B cell (primary cell): ENCODE data around the gene ESR1. TPM values are rescaled to one million over a fixed set of nuclear protein-coding genes. Genes with fewer than 3 reads are reported as not detected.

ENCODE experiments used
- ATAC-seq: fragments of 200-7000 bp; cut with Tn5 transposase; one replicate; pipeline ENCODE4 v1.10.0; 2021; ENCODE audit warnings: low read depth, mild to moderate bottlenecking, moderate number of reproducible peaks, moderate library complexity
- CTCF ChIA-PET: fragments of 350-600 bp; sonication (Branson Sonifier 250); formaldehyde crosslinking; loops from one replicate; lab custom pipeline; 2021; ENCODE audit warnings: antibody characterized with exemption, inconsistent platforms; lab: Charles Lee
- POLR2A ChIA-PET: fragments of 350-600 bp; sonication (Branson Sonifier 250); formaldehyde crosslinking; loops from one replicate; lab custom pipeline; 2021; ENCODE audit warnings: antibody characterized with exemption; lab: Charles Lee
- DNase-seq: peaks from one replicate; pipeline ENCODE4 v3.0.0; 2013
- H2AFZ ChIP-seq: 2 replicates; pipeline ENCODE4 v1.6.1; 2012; ENCODE audit warnings: mild to moderate bottlenecking, low read depth, low read length; ENCODE audit not compliant: insufficient read depth, poor library complexity, severe bottlenecking
- H3K27ac ChIP-seq, 2 donors: 1 replicate in 1 of 2; 2 replicates in 1 of 2; pipeline ENCODE4 v1.5.1; 2012 to 2013; ENCODE audit warnings: low read length in 2 of 2, mild to moderate bottlenecking in 2 of 2, moderate library complexity in 1 of 2
- H3K27me3 ChIP-seq, 4 experiments: fragments of 200-600 bp in 1 of 4; sonication (generic) in 1 of 4; replicated peaks in 1 of 4; 1 replicate in 2 of 4; 2 replicates in 2 of 4; pipeline versions ENCODE4 v1.6.1 to v1.7.0; 2013 to 2016; ENCODE audit warnings: low read length in 3 of 4, mild to moderate bottlenecking in 2 of 4, mixed read lengths in 1 of 4, moderate library complexity in 1 of 4; ENCODE audit not compliant: insufficient read depth in 4 of 4, control insufficient read depth in 3 of 4; ENCODE audit errors: control extremely low read depth in 1 of 4
- H3K36me3 ChIP-seq, 2 experiments: replicated peaks in 1 of 2; 1 replicate in 1 of 2; 2 replicates in 1 of 2; pipeline versions ENCODE4 v1.6.1 to v1.7.1; 2013; ENCODE audit warnings: low read length in 1 of 2; ENCODE audit not compliant: insufficient read depth in 2 of 2, control insufficient read depth in 1 of 2; ENCODE audit errors: control extremely low read depth in 1 of 2, extremely low read depth in 1 of 2
- H3K4me1 ChIP-seq, 2 donors: fragments of 200-600 bp in 1 of 2; sonication (generic) in 1 of 2; 1 replicate in 1 of 2; 2 replicates in 1 of 2; pipeline versions ENCODE4 v1.5.1 to v1.6.1; 2013 to 2017; ENCODE audit warnings: low read length in 2 of 2; ENCODE audit not compliant: control insufficient read depth in 2 of 2, insufficient read depth in 2 of 2
- H3K4me2 ChIP-seq: replicated peaks from 2 replicates; pipeline ENCODE3; 2012; ENCODE audit warnings: mild to moderate bottlenecking, low read depth, low read length; ENCODE audit not compliant: poor library complexity, severe bottlenecking
- H3K4me3 ChIP-seq, 5 experiments: fragments of 200-600 bp in 1 of 5; sonication (generic) in 1 of 5; 1 replicate in 3 of 5; 2 replicates in 2 of 5; pipeline versions ENCODE4 v1.5.1 to v1.7.0; 2011 to 2016; ENCODE audit warnings: low read length in 4 of 5, mild to moderate bottlenecking in 4 of 5, low read depth in 2 of 5, control low read depth in 1 of 5, moderate library complexity in 1 of 5; ENCODE audit not compliant: insufficient read depth in 1 of 5; ENCODE audit errors: control extremely low read depth in 1 of 5, extremely low read depth in 1 of 5
- H3K79me2 ChIP-seq: fragments of 200-600 bp; sonication (generic); one replicate; pipeline ENCODE4 v1.6.0; 2016; ENCODE audit warnings: low read length; ENCODE audit not compliant: control insufficient read depth, insufficient read depth
- H3K9ac ChIP-seq: fragments of 200-600 bp; sonication (generic); 2 replicates; pipeline ENCODE4 v1.6.1; 2017; ENCODE audit warnings: mild to moderate bottlenecking, low read length, moderate library complexity
- H3K9me3 ChIP-seq, 3 donors: one replicate each; pipeline versions ENCODE4 v1.6.1 to v1.7.1; 2013; ENCODE audit warnings: low read length in 2 of 3; ENCODE audit not compliant: control insufficient read depth in 2 of 3, insufficient read depth in 1 of 3; ENCODE audit errors: control extremely low read depth in 1 of 3
- H4K20me1 ChIP-seq: 2 replicates; pipeline ENCODE4 v1.6.0; 2012; ENCODE audit warnings: mild to moderate bottlenecking, low read length; ENCODE audit not compliant: insufficient read depth, control insufficient read depth, poor library complexity, severe bottlenecking
- H3K27ac Mint-ChIP-seq: one replicate; pipeline ENCODE4 v1.8.0; 2021; ENCODE audit warnings: mixed read lengths
- H3K27me3 Mint-ChIP-seq: one replicate; pipeline ENCODE4 v1.8.0; 2021; ENCODE audit warnings: mixed read lengths
- H3K4me1 Mint-ChIP-seq: one replicate; pipeline ENCODE4 v1.8.0; 2021; ENCODE audit warnings: mixed read lengths
- H3K4me3 Mint-ChIP-seq: one replicate; pipeline ENCODE4 v1.8.0; 2021; ENCODE audit warnings: mixed read lengths
- H3K9me3 Mint-ChIP-seq: one replicate; pipeline ENCODE4 v1.8.0; 2022; ENCODE audit warnings: mixed read lengths; ENCODE audit not compliant: insufficient read depth
- EZH2 ChIP-seq: IDR thresholded peaks from 2 replicates; pipeline ENCODE4 v1.6.1; 2012; ENCODE audit warnings: borderline replicate concordance, low read depth, mild to moderate bottlenecking, moderate library complexity, low read length; ENCODE audit not compliant: insufficient read depth, poor library complexity, severe bottlenecking
- WGBS: methylation state at CpG from one replicate; pipeline ENCODE4 v1.1.5; 2013; ENCODE audit warnings: missing lambda C conversion rate; ENCODE audit not compliant: insufficient coverage; 5-methylcytosine and 5-hydroxymethylcytosine counted together
- intact Hi-C: fragments of 100-400 bp; cut with micrococcal nuclease; formaldehyde crosslinking; loops from one replicate; pipeline ENCODE4 v1.10.0; 2022
- polyA plus RNA-seq: library from polyadenylated mRNA; depleted of rRNA; stranded (reverse); fragments of >200 nt; gene quantifications from 2 replicates; pipeline ENCODE4 v1.2.3, GENCODE V29; 2012
- total RNA-seq, 2 donors: library from RNA; stranded (reverse); fragments of 120-200 nt in 1 of 2; gene quantifications; 1 replicate in 1 of 2; 2 replicates in 1 of 2; pipeline versions ENCODE4 v1.2.3 to v1.2.4, GENCODE V29; 2013 to 2022
- TF ChIP-seq, protein P1 (sequence below): fragments of 200-600 bp; IDR thresholded peaks from one replicate; pipeline ENCODE4 v1.8.0; 2022; ENCODE audit warnings: antibody characterized with exemption, mild to moderate bottlenecking

Gene ESR1
- total and polyA plus RNA-seq, 2 donors (not counting 1 experiment from before 2014, with no cell fraction given) = 0.46 to 5.9 TPM

DNA sequence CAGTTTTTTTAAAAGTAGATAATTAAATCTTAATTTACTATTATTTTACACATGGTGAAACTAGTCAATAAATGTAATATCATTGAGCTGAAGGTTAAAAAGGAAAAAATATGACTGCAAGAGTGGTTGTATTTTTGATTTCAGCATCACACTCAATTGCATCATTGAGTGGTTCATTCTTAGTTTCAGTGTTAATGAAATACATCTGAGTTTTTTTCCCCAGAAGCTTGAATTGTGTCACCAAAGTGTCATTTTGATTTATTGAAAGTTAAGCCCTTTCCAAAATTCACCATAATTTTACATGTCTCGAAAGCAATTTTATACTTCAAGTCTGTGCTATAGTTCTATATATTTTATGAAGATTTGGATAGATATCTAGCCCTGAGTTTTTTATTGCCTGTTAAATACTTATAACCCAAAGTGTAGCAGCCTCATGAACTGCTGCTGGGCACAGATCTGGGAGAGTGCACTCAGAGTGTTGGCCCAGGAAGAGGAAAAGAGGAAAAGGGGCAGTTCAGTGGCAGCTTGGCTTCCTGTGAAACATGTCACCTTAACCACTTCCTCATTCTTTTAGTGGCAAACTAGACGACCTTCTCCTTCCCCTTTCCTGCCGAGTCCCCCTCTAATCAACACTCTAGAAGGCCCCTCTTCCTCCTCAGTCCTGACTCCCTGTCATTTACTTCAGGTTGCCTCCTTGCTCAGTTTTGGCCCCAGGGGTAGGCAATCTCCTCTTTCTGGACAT, 140.7 kb downstream of the ESR1 start:
- H3K4me1 ChIP-seq = peaks cover 14 to 17% of the 10 kb centered on the region in 2 donors
- TF ChIP-seq, protein P1, sequence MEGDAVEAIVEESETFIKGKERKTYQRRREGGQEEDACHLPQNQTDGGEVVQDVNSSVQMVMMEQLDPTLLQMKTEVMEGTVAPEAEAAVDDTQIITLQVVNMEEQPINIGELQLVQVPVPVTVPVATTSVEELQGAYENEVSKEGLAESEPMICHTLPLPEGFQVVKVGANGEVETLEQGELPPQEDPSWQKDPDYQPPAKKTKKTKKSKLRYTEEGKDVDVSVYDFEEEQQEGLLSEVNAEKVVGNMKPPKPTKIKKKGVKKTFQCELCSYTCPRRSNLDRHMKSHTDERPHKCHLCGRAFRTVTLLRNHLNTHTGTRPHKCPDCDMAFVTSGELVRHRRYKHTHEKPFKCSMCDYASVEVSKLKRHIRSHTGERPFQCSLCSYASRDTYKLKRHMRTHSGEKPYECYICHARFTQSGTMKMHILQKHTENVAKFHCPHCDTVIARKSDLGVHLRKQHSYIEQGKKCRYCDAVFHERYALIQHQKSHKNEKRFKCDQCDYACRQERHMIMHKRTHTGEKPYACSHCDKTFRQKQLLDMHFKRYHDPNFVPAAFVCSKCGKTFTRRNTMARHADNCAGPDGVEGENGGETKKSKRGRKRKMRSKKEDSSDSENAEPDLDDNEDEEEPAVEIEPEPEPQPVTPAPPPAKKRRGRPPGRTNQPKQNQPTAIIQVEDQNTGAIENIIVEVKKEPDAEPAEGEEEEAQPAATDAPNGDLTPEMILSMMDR = no peak
- no peak for TF ChIP-seq EZH2
- H3K79me2 ChIP-seq = no peaks in the 10 kb centered on the region
- H3K4me1 Mint-ChIP-seq = peaks cover 24% of the 10 kb centered on the region
- intact Hi-C loops = no loop called here
- peak overlapping the region; percentile 76 for H3K27ac Mint-ChIP-seq
- peak overlapping the region; percentile 65 for H3K4me3 Mint-ChIP-seq
- no peak overlapping the region for H3K9ac ChIP-seq
- no peaks in the 10 kb centered on the region for H3K27me3 Mint-ChIP-seq
- 0% methylated on average over 2 of the region's 3 CpGs for WGBS
- no peaks in the 10 kb centered on the region for H4K20me1 ChIP-seq
- POLR2A ChIA-PET = no interaction called here
- no peak overlapping the region for H2AFZ ChIP-seq
- peaks cover 0 to 5% (median 2%) of the 10 kb centered on the region in 3 donors for H3K9me3 ChIP-seq
- CTCF ChIA-PET = no interaction called here
- H3K4me2 ChIP-seq = peak overlapping the region; percentile 41
- peak; percentile 70 for ATAC-seq
- H3K27ac ChIP-seq = no peak overlapping the region
- H3K9me3 Mint-ChIP-seq = peaks cover 7% of the 10 kb centered on the region
- DNase-seq = peak; percentile 59
- no peak overlapping the region for H3K4me3 ChIP-seq
- no peaks in the 10 kb centered on the region for H3K36me3 ChIP-seq
- no peaks in the 10 kb centered on the region for H3K27me3 ChIP-seq

DNA sequence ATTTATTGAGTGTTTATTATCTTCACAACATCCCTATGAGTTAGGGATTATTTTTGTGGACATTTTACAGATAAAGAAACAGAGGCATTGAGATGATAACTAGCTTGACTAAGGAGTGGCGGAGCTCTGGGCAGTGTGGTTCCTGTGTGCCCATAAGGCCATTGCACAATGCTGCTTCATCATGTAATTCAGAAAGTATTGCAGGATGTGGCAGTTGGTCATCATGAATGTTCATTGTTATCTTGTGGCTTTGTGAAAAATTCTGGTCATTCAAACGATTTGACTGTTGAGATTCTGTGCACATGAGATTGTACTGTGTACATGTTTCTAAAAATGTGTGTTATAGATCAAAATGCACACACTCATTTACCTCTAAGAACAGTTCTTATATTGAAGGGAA, 150.8 kb downstream of the ESR1 start:
- Histone ChIP-seq H3K27me3 (no peaks in the 10 kb centered on the region), H3K4me2 (no peak overlapping the region), H3K9me3 (no peaks in the 10 kb centered on the region), H3K9ac (no peak overlapping the region), H4K20me1 (no peaks in the 10 kb centered on the region), H3K4me3 (no peak overlapping the region), H3K4me1 (no peaks in the 10 kb centered on the region), H3K27ac (no peak overlapping the region), H3K36me3 (no peaks in the 10 kb centered on the region), H2AFZ (no peak overlapping the region), H3K79me2 (no peaks in the 10 kb centered on the region)
- ChIA-PET CTCF (no interaction called here), POLR2A (no interaction called here)
- Mint-ChIP-seq H3K27ac (no peak overlapping the region), H3K4me1 (no peaks in the 10 kb centered on the region), H3K4me3 (no peak overlapping the region), H3K9me3 (peaks cover 4% of the 10 kb centered on the region), H3K27me3 (peaks cover 5% of the 10 kb centered on the region)
- intact Hi-C loops = no loop called here
- WGBS = 100% methylated on average over 1 of the region's 2 CpGs
- DNase-seq (no peak), ATAC-seq (no peak)
- TF ChIP-seq EZH2 = no peak
- TF ChIP-seq, protein P1 = no peak
